Measurements from ENCODE around the gene SULT4A1.

DNA sequence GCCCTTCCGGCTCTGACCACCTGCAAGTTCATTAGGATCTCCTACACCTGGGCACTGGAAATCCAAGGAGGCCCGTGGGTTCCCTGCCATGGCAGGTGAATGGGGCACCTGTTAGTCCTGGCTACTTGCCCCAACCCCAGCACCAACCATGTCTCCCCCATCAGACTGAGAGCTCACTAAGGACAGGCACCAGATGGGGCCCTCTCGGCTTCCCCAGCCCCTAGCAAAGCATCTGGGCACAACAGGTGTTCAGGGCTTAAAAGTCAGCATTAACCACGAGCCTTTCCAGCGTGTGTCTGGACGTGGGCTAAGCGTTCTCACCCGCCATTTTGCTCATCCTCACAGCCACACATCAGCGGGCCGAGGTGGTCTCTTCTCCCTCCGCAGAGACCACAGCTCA is 2.2 kb downstream of the SULT4A1 start:
- TF ChIP-seq, protein P1, sequence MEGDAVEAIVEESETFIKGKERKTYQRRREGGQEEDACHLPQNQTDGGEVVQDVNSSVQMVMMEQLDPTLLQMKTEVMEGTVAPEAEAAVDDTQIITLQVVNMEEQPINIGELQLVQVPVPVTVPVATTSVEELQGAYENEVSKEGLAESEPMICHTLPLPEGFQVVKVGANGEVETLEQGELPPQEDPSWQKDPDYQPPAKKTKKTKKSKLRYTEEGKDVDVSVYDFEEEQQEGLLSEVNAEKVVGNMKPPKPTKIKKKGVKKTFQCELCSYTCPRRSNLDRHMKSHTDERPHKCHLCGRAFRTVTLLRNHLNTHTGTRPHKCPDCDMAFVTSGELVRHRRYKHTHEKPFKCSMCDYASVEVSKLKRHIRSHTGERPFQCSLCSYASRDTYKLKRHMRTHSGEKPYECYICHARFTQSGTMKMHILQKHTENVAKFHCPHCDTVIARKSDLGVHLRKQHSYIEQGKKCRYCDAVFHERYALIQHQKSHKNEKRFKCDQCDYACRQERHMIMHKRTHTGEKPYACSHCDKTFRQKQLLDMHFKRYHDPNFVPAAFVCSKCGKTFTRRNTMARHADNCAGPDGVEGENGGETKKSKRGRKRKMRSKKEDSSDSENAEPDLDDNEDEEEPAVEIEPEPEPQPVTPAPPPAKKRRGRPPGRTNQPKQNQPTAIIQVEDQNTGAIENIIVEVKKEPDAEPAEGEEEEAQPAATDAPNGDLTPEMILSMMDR (conservative IDR thresholded peaks at IDR 0.05; ENCODE audit: low read length): no peak
- no peak for TF ChIP-seq EZH2phosphoT487 (IDR thresholded peaks at IDR 0.05; ENCODE audit: borderline replicate concordance, low read depth, low read length)
